ENCODE data around the gene DNAJB8. TPM values are rescaled to one million over a fixed set of nuclear protein-coding genes. Genes with fewer than 3 reads are reported as not detected.

DNAJB8 gene
- total and polyA plus RNA-seq, 8 donors: not detected

DNA sequence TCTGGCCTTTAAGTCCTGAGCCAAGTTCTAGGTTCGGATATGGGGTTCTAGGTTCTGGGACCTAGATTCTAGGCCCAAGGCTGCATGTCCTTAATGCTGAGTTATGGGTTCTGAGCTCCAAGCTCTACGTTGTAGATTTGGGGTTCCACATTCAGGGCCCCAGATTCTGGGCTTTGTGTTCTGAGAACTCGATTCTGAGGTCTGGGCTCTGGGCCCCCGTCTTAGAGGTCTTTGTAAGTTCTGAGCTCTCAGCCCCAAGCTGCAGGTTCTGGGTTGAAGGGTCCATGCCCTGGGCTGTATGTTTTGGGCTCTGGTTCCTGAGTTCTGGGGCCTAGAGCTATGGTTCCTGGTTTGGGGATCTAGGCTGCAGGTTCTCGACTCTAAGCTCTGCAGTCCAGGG lies 10.0 kb upstream of the DNAJB8 start:
- Histone ChIP-seq H3K9me3 (no peaks in the 10 kb centered on the region), H3K4me1 (peaks cover 0 to 15% of the 10 kb centered on the region in 2 donors), H3K36me3 (no peaks in the 10 kb centered on the region), H3K4me3 (no peak overlapping the region), H3K27me3 (peaks cover 9 to 58% of the 10 kb centered on the region in 2 donors), H3K27ac (no peak overlapping the region)
- DNase-seq (peak in 1 of 4 donors; percentile 8), ATAC-seq (no peak)
- intact Hi-C loops (cut with DNase I): no loop called here
- TF ChIP-seq, protein P1, sequence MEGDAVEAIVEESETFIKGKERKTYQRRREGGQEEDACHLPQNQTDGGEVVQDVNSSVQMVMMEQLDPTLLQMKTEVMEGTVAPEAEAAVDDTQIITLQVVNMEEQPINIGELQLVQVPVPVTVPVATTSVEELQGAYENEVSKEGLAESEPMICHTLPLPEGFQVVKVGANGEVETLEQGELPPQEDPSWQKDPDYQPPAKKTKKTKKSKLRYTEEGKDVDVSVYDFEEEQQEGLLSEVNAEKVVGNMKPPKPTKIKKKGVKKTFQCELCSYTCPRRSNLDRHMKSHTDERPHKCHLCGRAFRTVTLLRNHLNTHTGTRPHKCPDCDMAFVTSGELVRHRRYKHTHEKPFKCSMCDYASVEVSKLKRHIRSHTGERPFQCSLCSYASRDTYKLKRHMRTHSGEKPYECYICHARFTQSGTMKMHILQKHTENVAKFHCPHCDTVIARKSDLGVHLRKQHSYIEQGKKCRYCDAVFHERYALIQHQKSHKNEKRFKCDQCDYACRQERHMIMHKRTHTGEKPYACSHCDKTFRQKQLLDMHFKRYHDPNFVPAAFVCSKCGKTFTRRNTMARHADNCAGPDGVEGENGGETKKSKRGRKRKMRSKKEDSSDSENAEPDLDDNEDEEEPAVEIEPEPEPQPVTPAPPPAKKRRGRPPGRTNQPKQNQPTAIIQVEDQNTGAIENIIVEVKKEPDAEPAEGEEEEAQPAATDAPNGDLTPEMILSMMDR (IDR thresholded peaks at IDR 0.05): no peak

DNA sequence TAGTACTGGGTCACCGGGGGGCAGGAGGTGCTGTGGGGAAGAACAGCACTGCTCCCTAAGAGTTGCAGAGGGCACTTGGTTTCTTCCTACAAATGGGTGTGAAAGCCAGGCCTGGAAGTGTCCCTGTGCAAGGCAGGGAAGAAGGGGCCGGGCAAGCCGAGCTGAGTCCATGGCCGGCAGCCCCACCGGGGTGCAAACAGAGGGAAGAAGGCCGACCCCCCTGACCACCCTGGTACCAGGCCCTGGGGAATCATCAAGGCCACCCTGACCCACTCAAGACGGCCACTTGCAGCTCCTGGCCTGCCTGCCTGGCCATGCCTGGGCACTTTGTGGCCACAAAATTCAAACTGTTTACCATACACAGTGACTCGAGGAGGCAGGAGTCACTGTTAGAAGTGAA lies 8.7 kb upstream of the DNAJB8 start:
- Histone ChIP-seq H3K4me1 (peaks cover 0 to 2% of the 10 kb centered on the region in 2 donors), H3K27me3 (peaks cover 1 to 51% of the 10 kb centered on the region in 2 donors), H3K36me3 (no peaks in the 10 kb centered on the region), H3K9me3 (no peaks in the 10 kb centered on the region), H3K27ac (no peak overlapping the region), H3K4me3 (no peak overlapping the region)
- TF ChIP-seq, protein P1 (IDR thresholded peaks at IDR 0.05): no peak
- intact Hi-C loops (cut with DNase I): no loop called here
- DNase-seq (peak in 1 of 4 donors; percentile 63), ATAC-seq (no peak)

DNA sequence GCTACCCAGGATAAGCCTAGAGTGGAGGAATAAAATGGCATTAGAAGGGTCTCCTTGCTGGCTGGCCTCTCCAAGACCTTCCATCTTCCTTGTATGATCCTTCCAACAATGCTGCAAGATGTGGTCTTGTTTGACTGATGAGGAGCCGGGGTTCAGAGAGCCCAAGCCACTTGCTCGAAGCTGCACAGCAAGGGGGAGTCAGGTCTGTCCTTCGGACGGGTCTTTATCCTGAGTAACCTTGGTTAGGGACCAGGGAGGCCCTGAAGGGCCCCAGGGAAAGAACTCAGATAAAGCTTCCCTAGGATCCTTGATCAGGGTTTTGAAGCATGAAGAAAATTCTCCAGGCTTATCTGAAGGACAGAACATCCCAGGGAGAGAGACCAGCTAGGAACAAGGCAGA lies 7.0 kb upstream of the DNAJB8 start:
- Histone ChIP-seq H3K9me3 (no peaks in the 10 kb centered on the region), H3K27me3 (peaks cover 0 to 36% of the 10 kb centered on the region in 2 donors), H3K27ac (no peak overlapping the region), H3K4me3 (no peak overlapping the region), H3K4me1 (no peaks in the 10 kb centered on the region), H3K36me3 (no peaks in the 10 kb centered on the region)
- no peak for ATAC-seq
- intact Hi-C loops (cut with DNase I): no loop called here
- DNase-seq: no peak
- TF ChIP-seq, protein P1 (IDR thresholded peaks at IDR 0.05): no peak

DNA sequence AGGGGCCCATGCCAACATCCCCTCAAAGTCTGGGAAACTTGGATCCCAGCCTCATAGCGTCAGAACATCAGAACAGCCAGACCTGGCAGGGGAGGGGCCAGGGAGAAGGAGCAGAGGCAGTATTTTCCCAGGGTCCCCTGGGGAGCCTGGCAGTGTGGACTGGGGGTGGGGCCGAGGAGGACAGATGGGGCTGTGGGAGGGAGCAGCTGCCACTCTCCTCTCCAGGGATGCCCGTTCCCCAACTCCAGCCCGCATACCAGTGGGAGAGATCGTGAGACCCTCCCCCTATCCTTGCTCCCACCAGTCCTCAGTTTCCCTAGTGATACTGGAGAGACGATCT lies 6.5 kb upstream of the DNAJB8 start:
- ATAC-seq (no peak), DNase-seq (peak in 1 of 4 donors; percentile 31)
- Histone ChIP-seq H3K9me3 (no peaks in the 10 kb centered on the region), H3K4me3 (no peak overlapping the region), H3K27ac (no peak overlapping the region), H3K27me3 (peaks cover 0 to 30% of the 10 kb centered on the region in 2 donors), H3K36me3 (no peaks in the 10 kb centered on the region), H3K4me1 (no peaks in the 10 kb centered on the region)
- TF ChIP-seq, protein P1 (IDR thresholded peaks at IDR 0.05): no peak
- intact Hi-C loops (cut with DNase I): no loop called here

DNA sequence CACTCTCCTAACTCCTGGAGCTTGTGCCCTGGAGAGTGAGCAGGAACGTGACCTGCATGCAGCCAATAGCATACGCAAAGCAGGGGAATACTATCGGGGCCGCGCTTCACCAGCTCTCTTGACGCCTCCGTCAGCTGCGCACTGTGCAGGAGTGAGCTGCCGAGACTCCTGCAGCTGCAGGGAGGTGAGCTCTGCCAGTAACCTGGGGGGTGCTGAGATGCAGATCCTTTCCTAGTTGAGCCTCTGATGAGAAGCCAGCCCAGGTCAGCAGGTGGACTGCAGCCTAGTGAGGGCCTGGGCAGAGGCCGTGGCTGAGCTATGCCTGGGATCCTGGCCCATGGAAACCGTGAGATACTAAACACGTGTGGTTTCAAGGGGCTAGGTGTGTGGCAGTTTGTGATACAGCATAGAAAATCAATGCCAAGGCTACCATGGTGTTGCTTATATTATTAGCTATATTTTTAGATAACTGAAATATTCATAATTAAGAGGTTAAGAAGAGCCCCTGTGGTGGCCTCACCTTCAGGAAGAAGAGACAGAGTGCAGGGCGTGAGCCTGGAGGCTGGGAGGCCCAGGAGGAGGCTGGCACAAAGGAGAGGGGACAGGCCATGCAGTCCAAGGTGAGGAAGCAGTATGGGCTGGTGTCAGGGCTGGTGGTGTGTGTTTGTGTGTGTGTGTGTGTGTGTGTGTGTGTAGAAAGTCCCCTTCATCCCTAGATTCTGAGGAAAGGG lies 5.9 kb upstream of the DNAJB8 start:
- peaks cover 0 to 30% of the 10 kb centered on the region in 2 donors for H3K27me3 ChIP-seq
- intact Hi-C loops (cut with DNase I): no loop called here

More for the DNA sequence above, 5.9 kb upstream of the DNAJB8 start:
- Histone ChIP-seq H3K4me1 (no peaks in the 10 kb centered on the region), H3K36me3 (no peaks in the 10 kb centered on the region), H3K4me3 (no peak overlapping the region), H3K9me3 (no peaks in the 10 kb centered on the region), H3K27ac (no peak overlapping the region)
- TF ChIP-seq, protein P1 (IDR thresholded peaks at IDR 0.05): no peak
- DNase-seq (peak in 1 of 4 donors; percentile 59), ATAC-seq (no peak)

Measured in left lung (tissue), 10 donors.